CD4-positive, alpha-beta T cell treated with Interleukin-6 at 100 ng/mL for 8 hours (primary cell): ENCODE results near the gene DDR2.

Experiments used
- DNase-seq: peaks from one replicate; pipeline ENCODE4 v3.0.0-alpha.2; 2020; ENCODE audit warnings: mixed read lengths, low spot score

The DDR2 gene

DNA sequence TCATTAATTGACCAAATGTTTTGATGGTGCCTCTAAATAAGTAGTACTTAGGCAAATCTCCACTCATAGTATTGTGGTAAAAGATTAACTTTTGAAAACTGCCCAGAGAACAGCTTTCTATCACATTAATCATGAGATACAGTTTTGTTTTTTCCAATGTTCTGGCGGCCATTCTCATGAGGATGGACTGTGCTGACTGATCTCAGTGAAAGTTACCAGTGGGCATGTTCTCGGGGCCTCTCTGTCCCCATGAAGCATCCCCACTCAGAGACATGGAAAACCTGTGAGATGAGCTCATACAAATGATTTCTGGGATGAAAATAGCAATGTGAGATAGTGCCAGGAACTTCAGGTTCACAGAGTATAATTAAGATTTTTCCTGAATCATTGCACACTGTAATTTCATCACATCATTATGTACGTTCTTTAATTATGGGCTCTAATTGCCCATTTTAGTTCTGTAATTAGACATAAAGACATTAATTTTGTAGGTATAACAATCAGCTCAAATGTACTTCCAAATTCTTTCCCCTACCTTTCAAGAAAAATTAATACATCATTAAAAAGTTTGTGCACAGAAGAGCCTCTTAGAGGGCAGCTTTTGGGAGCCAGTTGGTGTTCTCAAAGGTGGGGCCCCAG lies 40.5 kb downstream of the DDR2 start:
- DNase-seq, result no peak

DNA sequence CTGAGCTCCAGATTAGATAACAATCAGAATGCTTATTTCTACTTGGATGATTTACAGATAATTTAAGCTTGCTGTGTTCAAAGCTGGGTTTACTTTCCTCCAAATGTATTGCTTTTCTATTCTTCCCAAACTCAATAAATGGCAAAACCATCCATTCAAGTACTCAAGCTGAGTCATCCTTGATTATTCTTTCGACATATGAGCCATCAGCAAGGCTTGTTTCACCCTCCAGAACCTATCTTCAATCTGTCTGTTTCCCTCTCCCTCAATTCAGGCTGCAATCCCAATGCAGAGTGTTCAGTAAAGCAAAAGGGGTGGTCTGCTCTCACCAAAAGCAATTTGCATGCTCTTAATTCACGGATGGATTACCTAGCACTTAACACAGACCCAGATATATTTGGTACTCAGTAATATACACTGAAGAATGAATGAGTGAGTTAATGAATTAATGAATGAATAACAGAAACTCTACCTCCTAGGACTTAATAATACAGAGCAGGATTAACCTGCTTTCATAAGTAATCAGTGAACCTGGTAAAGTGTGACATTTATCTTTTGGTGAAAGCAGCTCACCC lies 41.9 kb downstream of the DDR2 start:
- no peak for DNase-seq

DNA sequence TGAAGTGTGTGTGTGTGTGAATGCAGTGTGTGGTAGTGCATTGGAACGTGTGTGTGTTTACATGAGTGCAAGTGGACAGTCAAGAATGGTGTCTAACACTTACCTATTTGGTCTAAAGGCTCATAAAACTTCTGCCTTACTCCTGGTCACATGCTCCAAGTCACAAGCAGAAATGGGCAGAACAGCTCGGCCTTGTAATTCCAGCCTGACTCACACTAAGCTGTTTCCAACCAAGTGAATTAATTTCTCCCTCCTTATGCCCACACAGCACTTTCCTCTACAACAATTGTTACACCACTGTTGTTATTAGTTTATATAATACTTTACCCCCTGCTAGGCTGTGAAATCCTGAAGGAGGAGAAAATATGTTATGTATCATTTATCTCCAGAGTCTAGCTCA lies 43.8 kb downstream of the DDR2 start:
- DNase-seq, result no peak

DNA sequence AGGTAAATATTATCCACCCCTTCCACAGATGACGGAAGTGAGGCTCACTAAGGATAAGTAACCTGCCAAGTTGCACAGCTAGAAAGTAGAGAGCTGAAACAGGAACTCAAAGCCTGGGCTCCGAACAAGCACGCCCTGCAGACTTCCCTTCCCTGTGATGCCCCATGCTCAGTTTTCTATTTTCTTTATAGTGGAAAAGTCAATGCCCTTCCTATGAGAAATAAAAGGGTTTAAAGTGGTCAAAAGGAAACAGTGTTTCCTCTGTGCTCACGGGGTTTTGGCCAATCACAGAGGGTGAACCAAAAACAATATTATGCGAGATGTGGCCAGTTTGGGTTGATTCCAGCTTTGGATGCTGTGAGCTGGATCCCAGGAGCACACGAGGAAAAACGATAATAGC lies 44.5 kb downstream of the DDR2 start:
- DNase-seq, result no peak

DNA sequence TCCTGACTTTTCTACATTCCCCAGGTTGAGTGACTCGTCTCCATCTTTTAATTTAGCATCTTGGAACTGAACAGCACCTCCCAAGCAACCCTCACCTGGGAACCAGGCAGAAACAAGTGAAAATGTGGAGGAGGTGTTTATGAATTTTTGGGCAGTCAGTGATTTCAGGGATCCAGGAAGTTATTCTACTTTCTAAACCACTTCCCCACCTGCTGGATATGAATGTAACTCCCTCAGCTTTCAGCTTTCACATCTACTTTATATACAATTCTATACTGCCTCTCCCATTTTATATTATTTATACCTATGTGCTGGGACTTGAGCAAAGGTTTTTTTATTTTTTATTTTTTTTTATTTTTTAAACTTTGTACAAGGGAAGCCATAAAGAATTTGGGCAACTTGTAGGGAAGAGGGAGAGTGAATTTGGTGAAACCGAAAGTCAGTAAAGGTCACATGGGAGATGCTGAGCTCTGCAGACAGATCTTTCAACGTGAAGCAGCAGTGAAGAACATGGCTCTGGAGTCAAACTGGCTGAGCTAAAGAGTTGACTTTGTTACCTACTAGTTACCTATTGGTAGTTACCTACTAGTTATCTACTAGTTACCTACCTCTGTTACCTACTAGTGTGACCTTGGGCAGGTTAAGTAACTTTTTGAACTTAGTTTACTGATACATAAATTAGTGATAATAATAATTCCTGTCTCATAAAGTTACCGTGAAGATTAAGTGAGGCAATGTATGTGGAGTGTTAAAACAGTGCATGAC lies 45.5 kb downstream of the DDR2 start:
- DNase-seq, result no peak

DNA sequence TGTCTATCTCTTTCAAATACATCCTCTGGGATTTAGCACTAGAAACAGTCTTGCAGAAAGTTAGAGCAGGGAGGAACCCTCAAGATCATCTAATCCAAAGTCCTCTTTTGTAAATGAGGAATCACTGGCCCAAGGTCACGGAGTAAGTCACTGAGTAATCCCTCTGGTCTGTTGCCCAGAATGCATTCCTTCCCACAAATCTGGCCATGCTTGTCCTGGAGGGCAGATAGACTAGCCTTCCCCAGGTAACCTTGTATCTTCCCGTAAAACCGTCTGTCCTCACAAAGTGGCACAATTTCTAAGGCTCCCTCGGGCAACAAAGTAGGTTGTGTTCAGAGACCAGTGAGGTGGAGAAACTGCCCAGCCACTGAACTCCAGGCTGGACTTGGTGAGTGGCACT lies 46.2 kb downstream of the DDR2 start:
- no peak for DNase-seq

DNA sequence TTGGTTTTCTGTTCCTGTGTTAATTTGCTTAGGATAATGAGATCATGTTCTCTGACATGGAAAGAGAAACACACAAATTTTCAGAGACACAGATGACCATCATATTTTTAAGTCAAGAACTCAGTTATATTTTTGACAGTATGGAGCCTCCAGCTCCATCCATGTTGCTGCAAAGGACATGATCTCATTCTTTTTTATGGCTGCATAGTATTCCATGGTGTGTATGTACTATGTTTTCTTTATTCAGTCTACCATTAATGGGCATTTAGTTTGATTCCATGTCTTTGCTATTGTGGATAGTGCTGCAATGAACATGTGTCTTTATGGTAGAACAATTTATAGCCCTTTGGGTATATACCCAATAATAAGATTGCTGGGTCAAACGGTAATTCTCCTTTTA lies 47.0 kb downstream of the DDR2 start:
- no peak for DNase-seq

DNA sequence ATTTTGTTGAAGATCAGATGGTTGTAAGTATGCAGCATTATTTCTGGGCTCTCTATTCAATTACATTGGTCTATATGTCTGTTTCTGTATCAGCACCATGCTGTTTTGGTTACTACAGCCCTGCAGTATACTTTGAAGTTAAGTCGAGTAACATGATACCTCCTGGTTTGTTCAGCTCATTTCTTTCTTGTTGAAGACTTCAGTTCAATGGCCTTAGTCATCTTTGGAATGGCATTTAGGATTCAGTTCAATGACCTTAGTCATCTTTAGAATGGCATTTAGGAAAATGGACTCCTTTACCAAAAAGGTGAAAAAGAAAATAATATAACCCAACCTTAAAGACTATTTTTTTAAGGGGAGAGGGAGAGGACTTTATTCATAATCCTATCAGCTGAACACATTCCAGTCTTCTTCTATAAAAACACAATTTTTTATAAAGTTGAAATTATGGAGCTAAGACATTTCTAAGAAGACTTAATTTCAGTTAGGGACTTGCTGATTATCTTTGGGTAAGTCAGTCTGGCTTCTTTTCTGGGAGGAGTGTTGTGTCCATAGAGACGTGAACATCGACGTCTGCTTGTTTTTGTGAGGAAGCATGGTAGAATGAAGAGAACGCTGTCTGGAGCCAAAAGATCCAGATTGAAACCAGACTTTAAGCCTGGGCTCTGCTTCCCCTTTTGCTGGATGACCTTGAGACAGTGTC lies 48.3 kb downstream of the DDR2 start:
- DNase-seq, result no peak

DNA sequence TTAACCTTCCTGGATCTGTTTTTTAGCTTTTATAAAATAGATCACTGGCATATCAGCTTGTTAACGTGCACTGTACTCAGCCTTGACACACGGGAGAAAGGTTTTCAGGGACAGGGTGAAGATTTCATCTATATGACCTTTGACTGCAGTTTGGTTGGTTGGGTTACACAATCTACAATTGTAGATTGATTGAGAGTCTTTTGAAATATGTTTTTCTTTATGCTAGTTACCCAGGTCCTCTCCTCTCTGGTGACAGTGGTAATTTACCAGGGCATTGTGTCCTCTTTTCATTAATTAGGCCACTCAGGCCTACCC lies 48.8 kb downstream of the DDR2 start:
- DNase-seq, result no peak

DNA sequence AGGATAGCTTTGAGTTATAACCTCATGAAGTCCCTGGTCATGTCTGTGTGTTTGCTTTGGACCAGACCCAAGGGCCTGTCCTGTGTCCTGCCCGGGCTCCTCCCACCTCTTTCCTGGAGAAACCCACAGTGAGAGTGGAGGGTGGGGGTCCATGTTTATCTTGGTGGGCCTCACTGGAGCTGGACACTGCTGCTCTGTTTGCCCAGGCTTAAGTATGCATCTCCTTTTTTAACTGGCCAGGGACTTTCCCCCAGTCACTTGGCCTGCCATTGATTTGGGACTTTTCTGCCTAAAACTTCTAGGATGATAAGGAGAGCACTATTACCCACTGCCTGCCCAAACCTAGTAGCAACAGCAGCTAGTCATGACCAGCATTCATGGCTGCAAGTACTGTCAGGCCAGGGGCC lies 49.8 kb downstream of the DDR2 start:
- DNase-seq, result no peak

DNA sequence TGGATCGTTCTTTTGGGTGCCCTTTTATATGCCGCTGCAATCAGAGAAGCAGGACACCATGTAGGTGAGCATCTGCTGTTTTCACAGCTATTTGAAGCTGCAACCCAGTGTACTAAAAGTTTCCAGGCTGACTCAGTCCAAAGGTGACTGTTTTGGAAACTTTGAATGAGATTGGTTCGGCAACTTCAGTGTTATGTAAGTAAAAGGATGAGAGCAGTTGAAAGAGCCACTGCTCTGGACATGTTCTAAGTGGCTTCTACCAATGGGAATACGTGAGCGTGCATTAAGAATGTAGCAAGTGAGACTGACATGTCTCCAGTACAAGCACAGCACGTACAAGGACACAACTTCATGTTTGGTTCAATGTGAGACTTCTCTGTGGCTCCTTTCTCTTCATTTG lies 55.6 kb downstream of the DDR2 start:
- no peak for DNase-seq

DNA sequence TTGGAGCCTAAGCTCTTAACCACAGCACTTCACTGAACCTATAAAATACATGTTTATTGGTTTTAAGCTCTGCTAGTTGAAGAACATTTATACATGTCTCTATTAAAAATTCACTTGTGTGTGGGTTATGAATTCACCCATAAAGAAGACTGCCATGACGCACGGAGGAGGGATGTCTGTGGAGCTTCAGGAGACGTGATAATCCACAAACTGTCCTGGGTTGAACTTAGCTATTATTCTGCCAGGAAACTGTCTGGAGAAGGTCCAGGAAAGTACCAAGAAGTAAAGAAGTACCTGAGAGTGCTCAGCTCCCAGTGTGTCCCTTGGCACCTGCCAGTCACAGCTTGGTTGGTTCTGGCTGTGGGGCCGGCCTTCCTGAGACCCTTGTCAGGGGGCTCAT lies 56.3 kb downstream of the DDR2 start:
- no peak for DNase-seq

DNA sequence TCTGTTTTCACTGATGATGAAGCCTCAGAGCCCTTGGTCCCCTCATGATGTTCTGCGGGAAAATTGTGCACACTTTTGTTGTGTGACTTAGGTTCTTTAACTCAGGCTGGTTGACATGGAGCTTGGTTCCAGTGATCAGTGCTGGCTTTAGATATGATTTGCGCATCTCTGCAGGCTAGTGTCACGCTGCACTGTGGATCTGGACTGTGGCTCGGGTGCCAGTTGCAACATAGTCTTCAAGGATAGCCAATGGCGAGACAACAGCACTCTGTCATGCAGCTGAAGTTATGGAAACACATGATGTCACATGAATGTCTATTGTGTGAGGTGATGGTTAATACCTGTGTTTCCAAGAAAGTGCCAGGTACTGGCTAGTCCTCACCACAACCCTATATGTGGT lies 56.7 kb downstream of the DDR2 start:
- no peak for DNase-seq

DNA sequence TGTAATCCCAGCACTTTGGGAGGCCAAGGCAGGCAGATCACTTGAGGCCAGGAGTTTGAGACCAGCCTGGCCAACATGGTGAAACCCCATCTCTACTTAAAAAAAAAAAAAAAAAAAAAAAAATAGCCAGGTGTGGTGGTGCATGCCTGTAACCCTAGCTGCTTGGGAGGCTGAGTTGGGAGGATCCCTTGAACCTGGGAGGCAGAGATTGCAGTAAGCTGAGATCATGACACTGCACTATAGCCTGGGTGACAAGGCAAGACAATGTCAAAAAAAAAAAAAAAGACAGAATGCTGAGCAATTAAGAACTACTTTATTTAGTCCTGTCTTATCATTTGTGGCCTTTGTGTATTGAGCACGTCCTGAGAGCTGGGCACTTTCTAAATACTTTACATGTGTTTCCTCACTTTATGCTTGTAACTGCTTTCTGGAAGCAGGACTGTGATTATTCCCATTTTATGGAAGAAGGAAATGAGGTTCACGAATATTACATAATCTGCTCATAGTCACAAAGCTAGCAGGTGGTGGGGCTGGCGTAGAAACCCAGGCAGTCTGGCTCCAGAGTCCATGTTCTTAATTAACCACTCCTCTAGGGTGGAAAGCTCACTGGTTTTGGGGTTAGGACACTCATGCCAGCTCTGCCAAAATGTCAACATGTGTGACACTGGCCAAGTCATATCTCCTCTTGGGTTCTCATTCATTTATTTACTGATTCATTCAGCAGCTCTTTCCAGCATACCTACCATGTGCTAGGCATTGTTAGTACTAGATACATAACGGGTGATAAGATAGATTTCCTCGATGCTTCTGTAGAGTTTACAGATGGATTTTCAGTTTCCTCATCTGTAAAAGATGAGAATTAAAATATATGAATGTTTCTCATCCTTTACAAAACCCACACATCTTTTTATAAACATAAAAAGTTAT lies 57.7 kb downstream of the DDR2 start:
- DNase-seq, result no peak

DNA sequence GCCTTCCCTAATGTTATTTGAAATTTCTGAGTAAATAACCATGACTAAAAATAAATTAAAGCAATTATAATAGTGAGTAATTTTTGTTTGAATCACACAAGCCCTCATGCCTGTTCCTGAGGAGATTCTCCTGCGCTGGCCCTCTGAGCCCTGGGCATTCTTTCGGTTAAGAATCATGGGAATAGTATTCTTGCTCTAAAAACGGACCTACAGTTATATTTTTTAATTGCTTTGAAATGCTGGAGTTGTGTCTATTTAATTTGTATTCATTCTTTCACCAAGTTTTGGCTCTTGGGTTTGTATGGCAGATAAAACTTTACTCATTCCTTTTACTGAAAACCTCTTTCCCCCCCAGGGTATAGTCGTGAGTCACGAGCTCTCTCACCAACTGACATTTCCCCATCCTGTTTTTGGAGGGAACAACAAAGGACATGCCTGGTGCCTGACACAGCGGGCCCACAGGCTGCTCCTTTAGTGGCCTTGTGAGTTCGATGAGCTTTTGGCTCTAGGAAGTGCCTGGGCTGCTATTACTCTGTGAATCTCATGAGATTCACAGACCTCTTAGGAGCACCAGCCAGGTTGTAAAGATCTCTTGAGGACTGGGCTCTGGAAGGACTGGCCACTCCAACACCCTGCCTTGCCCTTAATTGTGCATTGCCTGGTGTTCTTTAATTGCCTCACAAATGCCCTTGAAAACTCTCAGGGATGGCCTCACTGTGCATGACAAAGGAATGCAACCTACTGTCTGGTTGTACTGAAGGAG lies 58.6 kb downstream of the DDR2 start:
- no peak for DNase-seq

DNA sequence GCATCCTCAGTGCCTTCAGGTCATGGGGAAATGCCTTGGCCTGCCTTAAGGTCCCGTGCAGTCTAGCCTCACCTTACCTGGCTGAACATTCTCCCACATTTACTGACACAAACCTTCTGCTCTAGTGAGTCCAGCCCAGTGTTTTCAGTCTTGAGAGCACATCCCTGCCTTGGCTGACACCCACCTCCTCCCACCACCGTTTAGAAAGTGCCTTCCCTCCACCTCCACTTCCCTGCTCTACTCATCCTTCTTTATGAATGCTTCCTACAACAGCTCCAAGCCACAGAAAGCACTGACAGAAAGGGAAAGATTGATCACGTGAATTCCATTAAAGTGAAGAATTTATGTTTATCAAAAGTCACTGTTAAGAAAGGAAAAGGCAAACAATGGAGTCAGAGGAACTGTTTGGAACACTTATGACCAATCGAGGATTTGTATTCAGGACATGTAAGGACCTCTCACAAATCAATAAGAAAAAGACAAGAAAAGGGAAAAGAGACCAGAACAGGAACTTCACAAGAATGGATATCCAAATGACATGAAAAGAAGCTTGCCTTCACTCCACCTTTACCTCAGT lies 59.8 kb downstream of the DDR2 start:
- no peak for DNase-seq

DNA sequence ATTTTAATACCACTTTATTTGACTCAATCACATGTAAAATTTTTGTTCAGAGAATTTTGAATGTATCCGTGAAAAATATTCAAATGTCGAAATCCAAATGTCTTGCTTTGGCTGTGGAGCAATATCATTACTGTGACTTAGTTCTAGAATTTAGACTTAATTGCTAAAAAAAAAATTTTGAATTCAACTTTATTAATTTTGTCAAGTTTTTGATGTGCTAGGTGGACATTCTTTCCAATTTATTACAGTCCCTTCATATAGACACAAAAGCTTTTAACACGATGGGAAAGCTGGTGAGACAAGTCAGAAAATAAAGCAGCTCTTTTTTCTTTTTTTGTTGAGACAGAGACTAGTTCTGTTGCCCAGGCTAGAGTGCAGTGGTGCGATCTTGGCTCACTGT lies 62.6 kb downstream of the DDR2 start:
- DNase-seq, result no peak

DNA sequence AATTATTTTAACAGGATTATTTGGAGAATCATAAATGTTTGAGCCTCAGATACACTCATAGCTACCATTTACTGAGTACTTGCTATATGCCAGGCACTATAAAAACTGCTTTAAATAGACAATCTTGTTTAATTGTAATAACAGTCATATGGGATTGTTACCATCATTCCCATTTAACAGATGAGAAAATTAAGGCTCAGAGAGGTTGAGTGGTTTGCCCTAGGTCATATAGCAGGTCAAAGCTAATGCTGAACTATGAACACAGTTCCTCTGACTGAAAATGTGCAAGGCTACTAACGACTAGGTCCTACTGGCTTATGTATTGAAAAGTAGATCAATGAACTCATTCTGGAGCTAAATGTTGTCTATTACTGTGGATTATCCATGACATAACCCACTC lies 63.4 kb downstream of the DDR2 start:
- DNase-seq, result no peak

DNA sequence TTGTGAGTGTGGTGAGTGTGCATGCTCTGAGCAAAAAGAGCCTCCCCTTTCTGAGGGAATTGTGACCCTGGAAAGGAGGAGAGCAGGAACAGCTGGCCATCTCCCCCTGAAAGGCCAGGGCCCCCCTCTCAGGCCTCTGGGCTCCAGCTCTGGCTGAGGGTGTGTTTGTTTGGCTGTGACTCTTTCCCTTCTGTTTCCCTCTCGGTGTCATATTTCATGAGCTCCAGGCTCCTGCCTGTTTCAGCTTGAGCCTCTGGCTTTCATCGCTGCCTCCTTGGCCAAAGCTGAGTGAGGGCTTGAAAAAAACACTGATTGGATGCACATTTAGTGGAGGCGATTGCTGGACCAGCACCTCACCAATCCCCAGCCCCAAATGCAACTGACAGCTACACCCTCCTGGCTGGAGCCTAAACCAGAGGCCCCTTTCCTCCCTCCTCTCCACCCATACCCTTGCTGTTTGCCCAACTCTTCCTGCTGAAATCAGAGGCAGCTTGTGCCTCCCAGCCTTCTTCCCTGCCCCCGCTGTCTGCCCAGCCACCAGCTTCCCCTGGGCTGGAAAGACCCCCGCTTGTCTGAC lies 64.1 kb downstream of the DDR2 start:
- no peak for DNase-seq

DNA sequence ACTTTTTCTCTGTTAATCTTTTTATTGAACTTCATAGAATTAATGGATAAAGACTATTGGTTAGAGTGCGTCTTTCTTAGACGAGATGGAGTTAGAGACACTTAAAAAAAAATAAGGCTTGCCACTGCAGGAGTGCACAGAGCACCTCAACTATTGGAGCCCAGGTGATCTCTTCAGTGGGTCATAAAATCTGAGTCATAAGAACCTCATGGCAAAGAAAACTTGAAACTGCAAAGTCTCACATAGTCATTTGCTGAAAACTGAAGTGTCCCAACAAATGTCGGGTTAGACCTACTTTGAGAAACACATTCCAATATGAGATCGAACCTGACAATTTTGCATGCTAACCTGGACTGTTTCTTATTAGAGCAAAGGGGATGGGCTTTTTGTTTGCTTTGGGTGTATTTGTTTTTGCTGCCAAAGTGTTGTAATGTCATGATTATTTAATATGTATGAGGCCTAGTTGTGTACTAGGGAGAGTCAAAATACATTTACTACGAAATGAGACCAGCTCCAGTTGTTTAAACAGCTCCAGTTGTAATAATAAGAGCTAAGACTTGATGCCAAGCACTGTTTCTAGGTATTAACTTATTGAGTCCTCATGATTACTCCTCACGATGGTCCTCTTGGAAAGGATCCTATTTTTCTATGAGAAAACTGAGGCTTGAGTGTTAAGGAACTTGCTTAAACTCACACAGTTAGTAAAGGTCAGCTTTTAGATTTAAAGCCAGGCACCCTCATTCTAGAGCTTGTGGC lies 65.1 kb downstream of the DDR2 start:
- no peak for DNase-seq
